SK-N-SH (cell line): ENCODE data around the gene MEF2D. TPM values are rescaled to one million over a fixed set of nuclear protein-coding genes. Genes with fewer than 3 reads are reported as not detected.

Source experiments
- CTCF ChIA-PET: fragments of 300-600, 350-600 bp; formaldehyde crosslinking; extraction: SDS; loops from one replicate; lab custom pipeline; 2021; lab: Yijun Ruan, JAX
- POLR2A ChIA-PET: fragments of 350-600 bp; sonication (Branson Sonifier 250); formaldehyde crosslinking; extraction: SDS; loops from one replicate; lab custom pipeline; 2020; ENCODE audit warnings: antibody characterized with exemption, inconsistent platforms; lab: Yijun Ruan, JAX
- DNase-seq: peaks from one replicate; pipeline ENCODE4 v3.0.0; 2012
- H2AFZ ChIP-seq: fragments of 200-600 bp; sonication (generic); 2 replicates; pipeline ENCODE4 v1.8.1; 2016; ENCODE audit warnings: antibody characterized with exemption, mild to moderate bottlenecking, low read depth
- H3F3A ChIP-seq: fragments of 200-600 bp; sonication (generic); replicated peaks from 2 replicates; pipeline ENCODE3; 2016; ENCODE audit warnings: antibody characterized with exemption, mild to moderate bottlenecking; ENCODE audit not compliant: insufficient read depth
- H3K27ac ChIP-seq, 2 experiments: fragments of 200-500 bp in 1 of 2; fragments of 200-600 bp in 1 of 2; sonication (Bioruptor generic) in 1 of 2; sonication (generic), shearing (Covaris generic) in 1 of 2; 2 replicates each; pipeline versions ENCODE4 v1.5.1 to v1.6.1; 2014 to 2016; ENCODE audit warnings: low read depth in 2 of 2, inconsistent platforms in 1 of 2, low read length in 1 of 2, mild to moderate bottlenecking in 1 of 2, mixed read lengths in 1 of 2
- H3K27me3 ChIP-seq: fragments of 200-600 bp; sonication (generic), shearing (Covaris generic); 2 replicates; pipeline ENCODE4 v1.6.1; 2016; ENCODE audit warnings: mixed run types; ENCODE audit not compliant: insufficient read depth
- H3K36me3 ChIP-seq, 2 experiments: fragments of 200-500 bp in 1 of 2; fragments of 200-600 bp in 1 of 2; sonication (Bioruptor generic) in 1 of 2; sonication (generic) in 1 of 2; replicated peaks in 1 of 2; 2 replicates each; pipeline versions ENCODE3 to v1.5.1; 2014 to 2016; ENCODE audit warnings: low read length in 1 of 2, mild to moderate bottlenecking in 1 of 2; ENCODE audit not compliant: insufficient read depth in 2 of 2, control insufficient read depth in 1 of 2
- H3K4me1 ChIP-seq, 2 experiments: fragments of 200-500 bp in 1 of 2; fragments of 200-600 bp in 1 of 2; sonication (Bioruptor generic) in 1 of 2; sonication (generic), shearing (Covaris generic) in 1 of 2; 2 replicates each; pipeline versions ENCODE4 v1.5.1 to v1.6.1; 2014 to 2016; ENCODE audit warnings: low read depth in 1 of 2, low read length in 1 of 2, mixed run types in 1 of 2; ENCODE audit not compliant: insufficient read depth in 2 of 2, control insufficient read depth in 1 of 2
- H3K4me2 ChIP-seq: fragments of 200-600 bp; sonication (generic), shearing (Covaris generic); 2 replicates; pipeline ENCODE4 v1.6.1; 2017; ENCODE audit warnings: mixed run types
- H3K4me3 ChIP-seq, 2 experiments: fragments of 200-500 bp in 1 of 2; fragments of 200-600 bp in 1 of 2; sonication (Bioruptor generic) in 1 of 2; sonication (generic), shearing (Covaris generic) in 1 of 2; 2 replicates each; pipeline versions ENCODE4 v1.5.1 to v1.8.1; 2014 to 2016; ENCODE audit warnings: low read depth in 2 of 2, inconsistent platforms in 1 of 2, low read length in 1 of 2, mild to moderate bottlenecking in 1 of 2, mixed read lengths in 1 of 2, moderate library complexity in 1 of 2
- H3K79me2 ChIP-seq: fragments of 200-600 bp; sonication (generic); 2 replicates; pipeline ENCODE4 v1.8.1; 2017; ENCODE audit warnings: mild to moderate bottlenecking; ENCODE audit not compliant: insufficient read depth
- H3K9ac ChIP-seq: fragments of 200-600 bp; sonication (generic); 2 replicates; pipeline ENCODE4 v1.6.1; 2017; ENCODE audit warnings: mixed run types
- H3K9me2 ChIP-seq: fragments of 200-600 bp; sonication (generic); 2 replicates; pipeline ENCODE4 v1.6.1; 2017; ENCODE audit warnings: mixed run types
- H3K9me3 ChIP-seq: fragments of 200-600 bp; sonication (generic); 2 replicates; pipeline ENCODE4 v1.6.1; 2017; ENCODE audit warnings: mixed run types, mild to moderate bottlenecking, moderate library complexity
- H4K20me1 ChIP-seq: fragments of 200-600 bp; sonication (generic); 2 replicates; pipeline ENCODE4 v1.6.1; 2017; ENCODE audit warnings: mild to moderate bottlenecking, mixed run types; ENCODE audit not compliant: insufficient read depth
- EP300 ChIP-seq, 2 experiments: IDR thresholded peaks; 2 replicates each; pipeline versions ENCODE4 v1.4.0 to v1.6.1; 2012; ENCODE audit warnings: borderline replicate concordance in 1 of 2, low read depth in 1 of 2, low read length in 1 of 2
- FOXJ3 ChIP-seq: sonication (generic); formaldehyde crosslinking; IDR thresholded peaks from 2 replicates; pipeline ENCODE4 v1.5.1; 2020; ENCODE audit warnings: mild to moderate bottlenecking, missing genetic modification reagents
- GATA2 ChIP-seq: sonication (generic); formaldehyde crosslinking; IDR thresholded peaks from 2 replicates; pipeline ENCODE4 v1.5.0; 2020; ENCODE audit warnings: mild to moderate bottlenecking, missing genetic modification reagents
- NRF1 ChIP-seq: IDR thresholded peaks from 2 replicates; pipeline ENCODE4 v1.6.1; 2012; ENCODE audit warnings: low read depth, mild to moderate bottlenecking, low read length
- POLR2AphosphoS5 ChIP-seq: IDR thresholded peaks from 2 replicates; pipeline ENCODE4 v1.6.1; 2012; ENCODE audit warnings: low read depth, low read length
- TEAD4 ChIP-seq: IDR thresholded peaks from 2 replicates; pipeline ENCODE4 v1.4.0; 2012; ENCODE audit warnings: mild to moderate bottlenecking, borderline replicate concordance; ENCODE audit not compliant: insufficient read depth
- YY1 ChIP-seq: IDR thresholded peaks from 2 replicates; pipeline ENCODE4 v1.4.0; 2012; ENCODE audit warnings: low read depth, mild to moderate bottlenecking
- WGBS: methylation state at CpG from one replicate; pipeline ENCODE4 v1.1.6; 2017; ENCODE audit warnings: low lambda C conversion rate; 5-methylcytosine and 5-hydroxymethylcytosine counted together
- polyA plus RNA-seq, 3 experiments: library from polyadenylated mRNA; depleted of rRNA; stranded (reverse); fragments of >200 nt; gene quantifications; 2 replicates each; pipeline ENCODE4 v1.2.3, GENCODE V29; 2012
- TF ChIP-seq, protein P1 (sequence below): IDR thresholded peaks from 2 replicates; pipeline ENCODE4 v1.4.0; 2012; ENCODE audit warnings: low read depth, borderline replicate concordance
- TF ChIP-seq, protein P2 (sequence below): IDR thresholded peaks from 2 replicates; pipeline ENCODE4 v1.6.1; 2012; ENCODE audit warnings: mild to moderate bottlenecking, low read depth, low read length, moderate library complexity
- TF ChIP-seq, protein P3 (sequence below): IDR thresholded peaks from 2 replicates; pipeline ENCODE4 v1.4.0; 2012; ENCODE audit warnings: low read depth, borderline replicate concordance
- TF ChIP-seq, protein P4 (sequence below): IDR thresholded peaks from 2 replicates; pipeline ENCODE4; 2012

The MEF2D gene
- polyA plus RNA-seq, 1 of the 3 experiments (the other 2 are of a cell fraction): 14.3 TPM

DNA sequence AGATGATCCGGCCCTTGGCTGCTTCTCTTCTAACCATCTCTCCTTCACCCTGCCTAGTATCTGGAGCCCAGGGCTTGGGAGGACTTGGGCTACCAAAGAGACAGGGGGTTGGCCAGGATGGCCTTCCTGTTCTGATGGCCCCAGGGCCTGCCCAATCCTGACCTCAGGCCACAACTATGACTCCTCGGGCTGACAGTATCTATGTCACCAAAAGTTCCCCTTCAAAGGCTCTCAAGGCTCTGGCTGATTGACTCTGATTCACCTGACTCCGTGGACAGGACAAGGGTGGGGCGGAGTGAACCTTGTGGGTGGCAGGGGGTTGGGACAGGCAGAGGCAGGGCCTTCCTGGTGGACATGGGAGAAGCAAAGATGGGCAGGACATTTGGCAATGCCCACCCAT is 12.7 kb downstream of the MEF2D start:
- Histone ChIP-seq H3K79me2 (peaks cover 100% of the 10 kb centered on the region), H3K9ac (no peak overlapping the region), H3K36me3 (peaks cover 0 to 8% of the 10 kb centered on the region in 2 experiments), H3K27ac (no peak overlapping the region; a peak in 1 of 4 replicates), H3K9me2 (no peaks in the 10 kb centered on the region), H3K4me3 (no peak overlapping the region), H2AFZ (no peak overlapping the region), H3K27me3 (no peaks in the 10 kb centered on the region), H3K4me1 (peaks cover 30 to 57% of the 10 kb centered on the region in 2 experiments; a peak in 3 of 4 replicates), H4K20me1 (peaks cover 100% of the 10 kb centered on the region), H3K9me3 (no peaks in the 10 kb centered on the region), H3F3A (no peaks in the 10 kb centered on the region), H3K4me2 (no peak overlapping the region)
- no peak for TF ChIP-seq EP300 (IDR thresholded peaks at IDR 0.05; ENCODE audit: borderline replicate concordance in 1 of 2, low read depth in 1 of 2, low read length in 1 of 2)
- TF ChIP-seq, protein P1, sequence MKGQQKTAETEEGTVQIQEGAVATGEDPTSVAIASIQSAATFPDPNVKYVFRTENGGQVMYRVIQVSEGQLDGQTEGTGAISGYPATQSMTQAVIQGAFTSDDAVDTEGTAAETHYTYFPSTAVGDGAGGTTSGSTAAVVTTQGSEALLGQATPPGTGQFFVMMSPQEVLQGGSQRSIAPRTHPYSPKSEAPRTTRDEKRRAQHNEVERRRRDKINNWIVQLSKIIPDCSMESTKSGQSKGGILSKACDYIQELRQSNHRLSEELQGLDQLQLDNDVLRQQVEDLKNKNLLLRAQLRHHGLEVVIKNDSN: no peak
- ChIA-PET CTCF (interaction anchor here (0.8 to 5.1 kb wide), 3 partner anchors 12 to 42 kb away, joined by 3 to 24 read pairs (median 3); partner anchors contain the start of gene MEF2D), POLR2A (no interaction called here)
- DNase-seq: no peak
- WGBS: 87% methylated on average over 4 of the region's 4 CpGs

DNA sequence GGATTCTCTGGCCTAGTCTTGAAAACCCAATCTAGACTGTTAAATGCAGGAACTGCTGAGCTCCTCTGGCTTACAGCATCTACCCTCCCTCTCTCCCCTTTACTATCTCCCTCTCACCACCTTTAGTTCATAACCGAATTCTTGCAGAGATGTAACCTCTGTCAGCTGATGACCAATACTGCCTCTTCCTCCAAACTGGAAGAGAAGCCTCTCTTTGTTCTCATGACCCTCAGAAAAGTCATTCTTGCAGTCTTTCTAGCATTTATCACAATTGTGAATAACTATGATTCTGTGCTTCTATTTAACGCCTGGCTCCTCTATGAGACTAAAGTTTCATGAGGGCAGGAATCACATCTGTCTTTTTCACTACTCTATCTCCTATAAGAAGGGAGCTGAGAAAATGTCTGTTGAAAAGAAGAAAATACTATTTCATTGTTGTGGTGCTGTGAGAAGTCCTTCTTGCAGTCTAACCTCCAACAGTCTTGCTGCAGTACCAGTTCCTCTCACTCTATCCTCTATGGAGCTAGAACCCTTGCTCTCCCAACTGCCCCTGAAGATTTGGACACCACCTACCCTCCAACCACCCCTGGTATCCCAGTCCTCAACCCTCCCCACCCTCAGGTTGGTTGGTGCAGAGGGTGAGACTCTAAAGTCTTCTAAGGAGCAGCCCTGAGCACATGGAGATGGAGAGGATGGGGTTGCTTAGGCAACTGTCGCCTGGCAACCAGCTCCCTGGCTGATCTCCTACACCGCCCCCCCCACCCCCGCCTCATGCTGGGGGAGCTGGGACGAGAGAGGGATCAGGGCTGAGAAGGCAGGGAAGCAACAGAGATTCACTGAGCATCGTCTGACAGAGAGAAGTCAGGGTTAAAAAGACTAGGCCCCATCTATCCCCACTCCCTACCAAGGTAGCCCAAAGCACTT is 13.9 kb downstream of the MEF2D start:
- ChIA-PET POLR2A (no interaction called here), CTCF (interaction anchor here (0.8 to 5.1 kb wide), 9 partner anchors 11 to 203 kb away, joined by 3 to 24 read pairs (median 4); partner anchors contain the start of gene MEF2D)
- Histone ChIP-seq H3K4me3 (no peak overlapping the region), H3K4me1 (peaks cover 27 to 49% of the 10 kb centered on the region in 2 experiments; a peak in 3 of 4 replicates), H3K27me3 (no peaks in the 10 kb centered on the region), H2AFZ (no peak overlapping the region), H3K36me3 (peaks cover 2 to 20% of the 10 kb centered on the region in 2 experiments), H3K9ac (no peak overlapping the region), H4K20me1 (peaks cover 99% of the 10 kb centered on the region), H3K27ac (no peak overlapping the region), H3F3A (no peaks in the 10 kb centered on the region), H3K9me2 (no peaks in the 10 kb centered on the region), H3K4me2 (no peak overlapping the region), H3K79me2 (peaks cover 95% of the 10 kb centered on the region), H3K9me3 (no peaks in the 10 kb centered on the region)
- DNase-seq: peak; percentile 65
- 77% methylated on average over 7 of the region's 7 CpGs for WGBS
- TF ChIP-seq, protein P2, sequence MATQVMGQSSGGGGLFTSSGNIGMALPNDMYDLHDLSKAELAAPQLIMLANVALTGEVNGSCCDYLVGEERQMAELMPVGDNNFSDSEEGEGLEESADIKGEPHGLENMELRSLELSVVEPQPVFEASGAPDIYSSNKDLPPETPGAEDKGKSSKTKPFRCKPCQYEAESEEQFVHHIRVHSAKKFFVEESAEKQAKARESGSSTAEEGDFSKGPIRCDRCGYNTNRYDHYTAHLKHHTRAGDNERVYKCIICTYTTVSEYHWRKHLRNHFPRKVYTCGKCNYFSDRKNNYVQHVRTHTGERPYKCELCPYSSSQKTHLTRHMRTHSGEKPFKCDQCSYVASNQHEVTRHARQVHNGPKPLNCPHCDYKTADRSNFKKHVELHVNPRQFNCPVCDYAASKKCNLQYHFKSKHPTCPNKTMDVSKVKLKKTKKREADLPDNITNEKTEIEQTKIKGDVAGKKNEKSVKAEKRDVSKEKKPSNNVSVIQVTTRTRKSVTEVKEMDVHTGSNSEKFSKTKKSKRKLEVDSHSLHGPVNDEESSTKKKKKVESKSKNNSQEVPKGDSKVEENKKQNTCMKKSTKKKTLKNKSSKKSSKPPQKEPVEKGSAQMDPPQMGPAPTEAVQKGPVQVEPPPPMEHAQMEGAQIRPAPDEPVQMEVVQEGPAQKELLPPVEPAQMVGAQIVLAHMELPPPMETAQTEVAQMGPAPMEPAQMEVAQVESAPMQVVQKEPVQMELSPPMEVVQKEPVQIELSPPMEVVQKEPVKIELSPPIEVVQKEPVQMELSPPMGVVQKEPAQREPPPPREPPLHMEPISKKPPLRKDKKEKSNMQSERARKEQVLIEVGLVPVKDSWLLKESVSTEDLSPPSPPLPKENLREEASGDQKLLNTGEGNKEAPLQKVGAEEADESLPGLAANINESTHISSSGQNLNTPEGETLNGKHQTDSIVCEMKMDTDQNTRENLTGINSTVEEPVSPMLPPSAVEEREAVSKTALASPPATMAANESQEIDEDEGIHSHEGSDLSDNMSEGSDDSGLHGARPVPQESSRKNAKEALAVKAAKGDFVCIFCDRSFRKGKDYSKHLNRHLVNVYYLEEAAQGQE: no peak
- TF ChIP-seq, protein P1: no peak
- TF ChIP-seq, protein P3, sequence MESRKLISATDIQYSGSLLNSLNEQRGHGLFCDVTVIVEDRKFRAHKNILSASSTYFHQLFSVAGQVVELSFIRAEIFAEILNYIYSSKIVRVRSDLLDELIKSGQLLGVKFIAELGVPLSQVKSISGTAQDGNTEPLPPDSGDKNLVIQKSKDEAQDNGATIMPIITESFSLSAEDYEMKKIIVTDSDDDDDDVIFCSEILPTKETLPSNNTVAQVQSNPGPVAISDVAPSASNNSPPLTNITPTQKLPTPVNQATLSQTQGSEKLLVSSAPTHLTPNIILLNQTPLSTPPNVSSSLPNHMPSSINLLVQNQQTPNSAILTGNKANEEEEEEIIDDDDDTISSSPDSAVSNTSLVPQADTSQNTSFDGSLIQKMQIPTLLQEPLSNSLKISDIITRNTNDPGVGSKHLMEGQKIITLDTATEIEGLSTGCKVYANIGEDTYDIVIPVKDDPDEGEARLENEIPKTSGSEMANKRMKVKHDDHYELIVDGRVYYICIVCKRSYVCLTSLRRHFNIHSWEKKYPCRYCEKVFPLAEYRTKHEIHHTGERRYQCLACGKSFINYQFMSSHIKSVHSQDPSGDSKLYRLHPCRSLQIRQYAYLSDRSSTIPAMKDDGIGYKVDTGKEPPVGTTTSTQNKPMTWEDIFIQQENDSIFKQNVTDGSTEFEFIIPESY: no peak
- TF ChIP-seq YY1: no peak
- TF ChIP-seq EP300 (IDR thresholded peaks at IDR 0.05; ENCODE audit: borderline replicate concordance in 1 of 2, low read depth in 1 of 2, low read length in 1 of 2): no peak
- no peak for TF ChIP-seq GATA2
- TF ChIP-seq NRF1: no peak
- TF ChIP-seq FOXJ3 (CRISPR knock-in tag): no peak
- no peak for TF ChIP-seq TEAD4
- TF ChIP-seq, protein P4, sequence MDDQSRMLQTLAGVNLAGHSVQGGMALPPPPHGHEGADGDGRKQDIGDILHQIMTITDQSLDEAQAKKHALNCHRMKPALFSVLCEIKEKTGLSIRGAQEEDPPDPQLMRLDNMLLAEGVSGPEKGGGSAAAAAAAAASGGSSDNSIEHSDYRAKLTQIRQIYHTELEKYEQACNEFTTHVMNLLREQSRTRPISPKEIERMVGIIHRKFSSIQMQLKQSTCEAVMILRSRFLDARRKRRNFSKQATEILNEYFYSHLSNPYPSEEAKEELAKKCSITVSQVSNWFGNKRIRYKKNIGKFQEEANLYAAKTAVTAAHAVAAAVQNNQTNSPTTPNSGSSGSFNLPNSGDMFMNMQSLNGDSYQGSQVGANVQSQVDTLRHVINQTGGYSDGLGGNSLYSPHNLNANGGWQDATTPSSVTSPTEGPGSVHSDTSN: no peak
- no peak for TF ChIP-seq POLR2AphosphoS5
